Endothelial cell of umbilical vein (primary cell): Measurements from ENCODE around the gene VRK1.

Experiments
- EZH2 ChIP-seq: IDR thresholded peaks from 2 replicates; pipeline ENCODE4 v1.6.1; 2012; ENCODE audit warnings: borderline replicate concordance, low read depth, mild to moderate bottlenecking, moderate library complexity, low read length, inconsistent platforms; ENCODE audit not compliant: severe bottlenecking
- FOS ChIP-seq: IDR thresholded peaks from 2 replicates; pipeline ENCODE4 v1.6.1; 2011; ENCODE audit warnings: mild to moderate bottlenecking, low read length, moderate library complexity, borderline replicate concordance; ENCODE audit not compliant: insufficient read depth
- GATA2 ChIP-seq: IDR thresholded peaks from 2 replicates; pipeline ENCODE4 v1.7.0; 2011; ENCODE audit warnings: low read depth, mild to moderate bottlenecking, moderate library complexity, mixed read lengths, low read length; ENCODE audit not compliant: insufficient read length, insufficient read depth
- JUN ChIP-seq: IDR thresholded peaks from 2 replicates; pipeline ENCODE4 v1.6.1; 2011; ENCODE audit warnings: borderline replicate concordance, low read depth; ENCODE audit not compliant: insufficient read length, insufficient read depth
- MYC ChIP-seq: IDR thresholded peaks from one replicate; pipeline ENCODE4 v1.6.1; 2011; ENCODE audit warnings: mild to moderate bottlenecking, low read depth, low read length
- POLR2A ChIP-seq: IDR thresholded peaks from 2 replicates; pipeline ENCODE4 v1.6.1; 2012; ENCODE audit warnings: low read depth, mild to moderate bottlenecking, control low read depth, low read length
- POLR2AphosphoS5 ChIP-seq: IDR thresholded peaks from 2 replicates; pipeline ENCODE4 v1.6.1; 2012; ENCODE audit warnings: low read depth, mild to moderate bottlenecking, control low read depth, low read length, moderate library complexity; ENCODE audit not compliant: insufficient read depth
- TF ChIP-seq, protein P1 (sequence below), 2 donors: IDR thresholded peaks; 1 replicate in 1 of 2; 2 replicates in 1 of 2; pipeline ENCODE4 v1.5.1; 2011; ENCODE audit warnings: low read length in 2 of 2, mild to moderate bottlenecking in 2 of 2, moderate library complexity in 2 of 2, control low read depth in 1 of 2, inconsistent platforms in 1 of 2, low read depth in 1 of 2; ENCODE audit not compliant: insufficient read depth in 1 of 2; ENCODE audit errors: extremely low read depth in 1 of 2
- TF ChIP-seq, protein P2 (sequence below): IDR thresholded peaks from 2 replicates; pipeline ENCODE4 v1.6.1; 2011; ENCODE audit not compliant: insufficient read depth, insufficient read length

DNA sequence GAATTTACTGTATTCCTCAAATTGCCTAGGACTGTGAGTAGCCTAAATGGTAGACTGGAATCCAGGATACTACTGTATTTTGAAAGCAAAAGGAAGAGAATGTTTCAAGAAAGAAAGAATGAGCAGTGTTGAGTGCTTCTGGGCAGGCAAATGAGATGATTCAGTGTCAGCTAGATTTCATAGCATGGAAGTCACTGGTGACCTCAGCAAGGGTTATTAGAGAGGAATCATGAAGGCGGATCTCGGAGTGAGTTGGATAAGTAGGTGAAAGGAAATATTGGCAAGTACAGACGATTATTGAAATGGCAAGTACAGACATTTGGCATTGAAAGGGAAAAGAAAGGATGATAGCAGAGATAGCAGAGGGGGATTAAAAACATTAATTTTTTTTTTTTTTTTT, 27.1 kb downstream of the VRK1 start:
- TF ChIP-seq POLR2AphosphoS5 (no peak), EZH2 (no peak), POLR2A (no peak), FOS (no peak), GATA2 (no peak), JUN (no peak), MYC (no peak)
- TF ChIP-seq, protein P1, sequence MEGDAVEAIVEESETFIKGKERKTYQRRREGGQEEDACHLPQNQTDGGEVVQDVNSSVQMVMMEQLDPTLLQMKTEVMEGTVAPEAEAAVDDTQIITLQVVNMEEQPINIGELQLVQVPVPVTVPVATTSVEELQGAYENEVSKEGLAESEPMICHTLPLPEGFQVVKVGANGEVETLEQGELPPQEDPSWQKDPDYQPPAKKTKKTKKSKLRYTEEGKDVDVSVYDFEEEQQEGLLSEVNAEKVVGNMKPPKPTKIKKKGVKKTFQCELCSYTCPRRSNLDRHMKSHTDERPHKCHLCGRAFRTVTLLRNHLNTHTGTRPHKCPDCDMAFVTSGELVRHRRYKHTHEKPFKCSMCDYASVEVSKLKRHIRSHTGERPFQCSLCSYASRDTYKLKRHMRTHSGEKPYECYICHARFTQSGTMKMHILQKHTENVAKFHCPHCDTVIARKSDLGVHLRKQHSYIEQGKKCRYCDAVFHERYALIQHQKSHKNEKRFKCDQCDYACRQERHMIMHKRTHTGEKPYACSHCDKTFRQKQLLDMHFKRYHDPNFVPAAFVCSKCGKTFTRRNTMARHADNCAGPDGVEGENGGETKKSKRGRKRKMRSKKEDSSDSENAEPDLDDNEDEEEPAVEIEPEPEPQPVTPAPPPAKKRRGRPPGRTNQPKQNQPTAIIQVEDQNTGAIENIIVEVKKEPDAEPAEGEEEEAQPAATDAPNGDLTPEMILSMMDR (IDR thresholded peaks at IDR 0.05; ENCODE audit: extremely low read depth in 1 of 2, insufficient read depth in 1 of 2, low read depth in 1 of 2, low read length in 2 of 2), result no peak
- TF ChIP-seq, protein P2, sequence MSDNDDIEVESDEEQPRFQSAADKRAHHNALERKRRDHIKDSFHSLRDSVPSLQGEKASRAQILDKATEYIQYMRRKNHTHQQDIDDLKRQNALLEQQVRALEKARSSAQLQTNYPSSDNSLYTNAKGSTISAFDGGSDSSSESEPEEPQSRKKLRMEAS, result no peak
